Right lobe of liver (tissue), 4 donors: ENCODE measurements around the gene TRIP4.

Experiments used
- POLR2A ChIP-seq: fragments of 450-650 bp; IDR thresholded peaks from one replicate; pipeline ENCODE4 v1.6.1; 2017; ENCODE audit warnings: antibody characterized with exemption, mild to moderate bottlenecking
- TF ChIP-seq, protein P1 (sequence below), 4 donors: fragments of 200-600 bp in 3 of 4; fragments of 450-650 bp in 1 of 4; IDR thresholded peaks; one replicate each; pipeline versions ENCODE4 v1.5.1 to v1.8.0; 2016 to 2022; ENCODE audit warnings: antibody characterized with exemption in 4 of 4, mild to moderate bottlenecking in 2 of 4
- donor health status: DM: no; HTN: no; CAD: no.
- donor health status: DM: no; HTN: no; CAD: no.
- donor health status: DM: no; HTN: yes; CAD: no.

DNA sequence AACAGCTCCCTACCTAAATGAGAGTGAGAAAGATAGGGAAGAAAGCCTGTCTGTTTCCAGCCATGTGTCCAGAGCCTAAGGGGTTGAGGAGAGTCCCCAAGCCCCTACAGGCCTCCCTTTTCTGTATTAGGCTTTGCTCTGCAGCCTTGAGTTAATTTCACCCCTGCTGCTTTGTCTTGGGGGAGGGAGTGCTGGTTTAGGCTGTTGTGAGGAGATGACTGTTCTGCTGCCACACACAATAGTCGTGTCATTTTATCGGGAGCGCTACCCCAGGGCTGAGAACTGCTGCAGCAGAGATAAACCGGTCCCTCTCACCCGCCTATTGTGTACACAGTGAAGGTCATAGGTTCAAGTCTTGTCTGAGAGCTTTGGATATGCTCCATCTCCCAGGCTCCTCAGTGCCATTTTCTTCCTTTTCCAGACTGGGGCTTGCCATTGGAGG lies 74.1 kb downstream of the TRIP4 start:
- TF ChIP-seq, protein P1, sequence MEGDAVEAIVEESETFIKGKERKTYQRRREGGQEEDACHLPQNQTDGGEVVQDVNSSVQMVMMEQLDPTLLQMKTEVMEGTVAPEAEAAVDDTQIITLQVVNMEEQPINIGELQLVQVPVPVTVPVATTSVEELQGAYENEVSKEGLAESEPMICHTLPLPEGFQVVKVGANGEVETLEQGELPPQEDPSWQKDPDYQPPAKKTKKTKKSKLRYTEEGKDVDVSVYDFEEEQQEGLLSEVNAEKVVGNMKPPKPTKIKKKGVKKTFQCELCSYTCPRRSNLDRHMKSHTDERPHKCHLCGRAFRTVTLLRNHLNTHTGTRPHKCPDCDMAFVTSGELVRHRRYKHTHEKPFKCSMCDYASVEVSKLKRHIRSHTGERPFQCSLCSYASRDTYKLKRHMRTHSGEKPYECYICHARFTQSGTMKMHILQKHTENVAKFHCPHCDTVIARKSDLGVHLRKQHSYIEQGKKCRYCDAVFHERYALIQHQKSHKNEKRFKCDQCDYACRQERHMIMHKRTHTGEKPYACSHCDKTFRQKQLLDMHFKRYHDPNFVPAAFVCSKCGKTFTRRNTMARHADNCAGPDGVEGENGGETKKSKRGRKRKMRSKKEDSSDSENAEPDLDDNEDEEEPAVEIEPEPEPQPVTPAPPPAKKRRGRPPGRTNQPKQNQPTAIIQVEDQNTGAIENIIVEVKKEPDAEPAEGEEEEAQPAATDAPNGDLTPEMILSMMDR (IDR thresholded peaks at IDR 0.05) = no peak
- no peak for TF ChIP-seq POLR2A
